Trophoblast cell (in vitro differentiated cells and primary cell): ENCODE results near the gene USP24.
"Not testable (repeated sequence)": the region's sequence is repeated elsewhere in the genome, so short reads cannot be mapped to it uniquely, and the experiment has no call there.

Experiments
- DNase-seq, 2 donors: peaks; one replicate each; pipeline ENCODE4 v3.0.0-alpha.2; 2016
- H2AFZ ChIP-seq: 2 replicates; pipeline ENCODE4 v1.6.1; 2013; ENCODE audit warnings: low read length, moderate library complexity, mild to moderate bottlenecking; ENCODE audit not compliant: insufficient read depth, poor library complexity
- H2AK5ac ChIP-seq: 2 replicates; pipeline ENCODE4 v1.6.1; 2013; ENCODE audit warnings: mild to moderate bottlenecking, low read length
- H2BK120ac ChIP-seq: 2 replicates; pipeline ENCODE4 v1.6.1; 2013; ENCODE audit warnings: low read length, mild to moderate bottlenecking, moderate library complexity; ENCODE audit not compliant: insufficient read depth, poor library complexity
- H2BK12ac ChIP-seq: 2 replicates; pipeline ENCODE4 v1.6.1; 2013; ENCODE audit warnings: mild to moderate bottlenecking, low read length, moderate library complexity
- H2BK5ac ChIP-seq: 2 replicates; pipeline ENCODE4 v1.6.1; 2013; ENCODE audit warnings: low read length, low read depth, moderate library complexity, mild to moderate bottlenecking; ENCODE audit not compliant: poor library complexity
- H3K14ac ChIP-seq: 2 replicates; pipeline ENCODE4 v1.6.1; 2013; ENCODE audit warnings: mild to moderate bottlenecking, low read length
- H3K18ac ChIP-seq: 2 replicates; pipeline ENCODE4 v1.6.1; 2013; ENCODE audit warnings: mild to moderate bottlenecking, low read length
- H3K23ac ChIP-seq: 2 replicates; pipeline ENCODE4 v1.6.1; 2013; ENCODE audit warnings: low read length
- H3K27ac ChIP-seq: 2 replicates; pipeline ENCODE4 v1.5.1; 2013; ENCODE audit warnings: low read depth, mild to moderate bottlenecking, inconsistent platforms, low read length, moderate library complexity
- H3K27me3 ChIP-seq: 2 replicates; pipeline ENCODE4 v1.6.1; 2013; ENCODE audit warnings: inconsistent platforms, mild to moderate bottlenecking, low read length, moderate library complexity; ENCODE audit not compliant: insufficient read depth
- H3K36me3 ChIP-seq, 2 experiments: 1 replicate in 1 of 2; 2 replicates in 1 of 2; pipeline ENCODE4 v1.6.1; 2013; ENCODE audit warnings: low read length in 2 of 2, mild to moderate bottlenecking in 2 of 2, moderate library complexity in 1 of 2; ENCODE audit not compliant: insufficient read depth in 2 of 2, control insufficient read depth in 1 of 2
- H3K4ac ChIP-seq: 2 replicates; pipeline ENCODE4 v1.6.1; 2013; ENCODE audit warnings: low read depth, mild to moderate bottlenecking, low read length, moderate library complexity
- H3K4me1 ChIP-seq, 2 experiments: 1 replicate in 1 of 2; 2 replicates in 1 of 2; pipeline ENCODE4 v1.6.1; 2013; ENCODE audit warnings: low read length in 2 of 2, mild to moderate bottlenecking in 2 of 2, moderate library complexity in 1 of 2; ENCODE audit not compliant: insufficient read depth in 2 of 2, control insufficient read depth in 1 of 2
- H3K4me2 ChIP-seq: 2 replicates; pipeline ENCODE4 v1.6.1; 2013; ENCODE audit warnings: inconsistent platforms, mild to moderate bottlenecking, low read length, moderate library complexity
- H3K4me3 ChIP-seq: 2 replicates; pipeline ENCODE4 v1.5.1; 2013; ENCODE audit warnings: mild to moderate bottlenecking, low read depth, low read length, inconsistent platforms
- H3K79me1 ChIP-seq: one replicate; pipeline ENCODE4 v1.6.1; 2013; ENCODE audit warnings: low read length
- H3K79me2 ChIP-seq: 2 replicates; pipeline ENCODE4 v1.6.1; 2013; ENCODE audit warnings: low read length, mild to moderate bottlenecking; ENCODE audit not compliant: control insufficient read depth, insufficient read depth, poor library complexity
- H3K9ac ChIP-seq: 2 replicates; pipeline ENCODE4 v1.6.1; 2013; ENCODE audit warnings: mild to moderate bottlenecking, low read length
- H3K9me3 ChIP-seq: 2 replicates; pipeline ENCODE4 v1.6.1; 2013; ENCODE audit warnings: low read depth, mild to moderate bottlenecking, control low read depth, inconsistent platforms, low read length; ENCODE audit not compliant: insufficient read depth
- H4K12ac ChIP-seq: 2 replicates; pipeline ENCODE4 v1.6.1; 2013; ENCODE audit warnings: low read depth, mild to moderate bottlenecking, low read length, moderate library complexity
- H4K8ac ChIP-seq: 2 replicates; pipeline ENCODE4 v1.6.1; 2013; ENCODE audit warnings: low read depth, mild to moderate bottlenecking, low read length, moderate library complexity
- H4K91ac ChIP-seq: one replicate; pipeline ENCODE4 v1.6.1; 2013; ENCODE audit warnings: low read depth, mild to moderate bottlenecking, low read length, moderate library complexity
- WGBS: extraction: QIAGEN DNeasy Blood & Tissue Kit; methylation state at CpG from one replicate; pipeline ENCODE4 v1.1.7; 2013; ENCODE audit warnings: missing lambda C conversion rate; ENCODE audit not compliant: insufficient read length, insufficient coverage; ENCODE audit errors: extremely low coverage; 5-methylcytosine and 5-hydroxymethylcytosine counted together

USP24 gene

DNA sequence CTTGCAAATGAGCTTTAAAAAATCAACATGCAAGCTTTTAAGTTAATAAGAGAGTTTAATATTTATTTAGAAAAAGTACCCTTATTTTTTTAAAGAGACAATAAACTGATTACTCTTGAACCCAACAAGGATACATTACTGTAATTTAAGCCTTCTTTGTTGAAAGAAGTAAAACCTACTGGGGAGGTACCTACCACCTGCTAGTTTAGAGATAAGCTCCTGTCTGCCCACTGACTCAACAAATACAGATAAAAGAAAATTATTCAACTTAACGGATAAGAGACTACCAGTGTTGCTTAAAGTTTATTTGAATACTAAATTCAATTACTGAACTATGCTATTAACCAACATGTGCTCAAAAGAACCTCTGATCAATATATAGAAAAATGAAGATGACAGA, 23.1 kb downstream of the USP24 start:
- no CpG with 5 or more reads among the region's 1 CpG for WGBS
- no peak overlapping the region for H3K4me3 ChIP-seq

DNA sequence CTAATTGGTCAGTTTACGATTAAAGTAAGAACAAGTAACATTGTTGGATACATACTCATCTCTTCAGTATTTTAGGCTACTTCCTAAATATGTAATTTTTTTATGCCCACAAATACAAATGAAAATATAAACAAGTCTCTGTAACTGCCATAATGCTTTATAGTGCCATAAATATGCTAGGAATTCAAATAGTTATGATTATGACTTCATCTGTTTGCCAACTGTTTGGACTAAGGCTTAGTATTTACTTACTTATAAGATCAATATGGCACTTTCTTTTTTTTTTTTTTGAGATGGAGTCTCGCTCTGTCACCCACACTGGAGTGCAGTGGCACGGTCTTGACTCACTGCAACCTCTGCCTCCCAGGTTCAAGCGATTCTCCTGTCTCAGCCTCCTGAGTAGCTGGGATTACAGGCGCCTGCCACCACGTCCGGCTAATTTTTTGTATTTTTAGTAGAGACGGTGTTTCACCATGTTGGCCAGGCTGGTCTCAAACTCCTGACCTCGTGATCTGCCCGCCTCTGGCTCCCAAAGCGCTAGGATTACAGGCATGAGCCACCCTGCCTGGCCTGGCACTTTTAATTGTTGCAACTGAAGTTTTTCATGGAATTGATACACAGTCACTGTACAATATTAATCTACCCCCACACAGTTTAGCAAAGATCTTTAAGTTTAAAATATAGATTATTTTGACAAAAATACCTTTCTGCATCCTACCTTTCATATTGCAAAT, 23.8 kb downstream of the USP24 start:
- H3K79me1 ChIP-seq, H2BK12ac ChIP-seq, H3K27me3 ChIP-seq, H3K36me3 ChIP-seq, H2AK5ac ChIP-seq, H3K14ac ChIP-seq, H3K23ac ChIP-seq, H3K4ac ChIP-seq, H2BK5ac ChIP-seq, H3K9ac ChIP-seq, H3K9me3 ChIP-seq, H3K18ac ChIP-seq, H3K4me1 ChIP-seq, H3K4me2 ChIP-seq, H3K4me3 ChIP-seq, H4K91ac ChIP-seq, H2AFZ ChIP-seq, H4K8ac ChIP-seq, H3K79me2 ChIP-seq, DNase-seq, H3K27ac ChIP-seq, H4K12ac ChIP-seq, H2BK120ac ChIP-seq: not testable (repeated sequence)
- no CpG with 5 or more reads among the region's 11 CpGs for WGBS

More for the DNA sequence above, 23.1 kb downstream of the USP24 start:
- no peaks in the 10 kb centered on the region for H3K27me3 ChIP-seq
- no peak overlapping the region for H4K91ac ChIP-seq
- H3K14ac ChIP-seq: no peak overlapping the region
- no peaks in the 10 kb centered on the region for H3K9me3 ChIP-seq
- H3K27ac ChIP-seq: no peak overlapping the region
- no peak overlapping the region for H3K18ac ChIP-seq
- no peak overlapping the region for H3K9ac ChIP-seq
- no peak overlapping the region for H2AFZ ChIP-seq
- no peak overlapping the region for H3K4me2 ChIP-seq
- DNase-seq: no peak
- no peak overlapping the region for H2AK5ac ChIP-seq
- no peak overlapping the region for H4K8ac ChIP-seq
- H2BK5ac ChIP-seq: no peak overlapping the region
- H3K79me1 ChIP-seq: no peaks in the 10 kb centered on the region
- H3K4ac ChIP-seq: no peak overlapping the region
- no peak overlapping the region for H2BK120ac ChIP-seq
- H4K12ac ChIP-seq: no peak overlapping the region
- H3K79me2 ChIP-seq: peaks cover 4% of the 10 kb centered on the region
- H2BK12ac ChIP-seq: no peak overlapping the region
- H3K4me1 ChIP-seq: no peaks in the 10 kb centered on the region
- H3K36me3 ChIP-seq: peaks cover 0 to 2% of the 10 kb centered on the region in 2 experiments
- H3K23ac ChIP-seq: no peak overlapping the region

DNA sequence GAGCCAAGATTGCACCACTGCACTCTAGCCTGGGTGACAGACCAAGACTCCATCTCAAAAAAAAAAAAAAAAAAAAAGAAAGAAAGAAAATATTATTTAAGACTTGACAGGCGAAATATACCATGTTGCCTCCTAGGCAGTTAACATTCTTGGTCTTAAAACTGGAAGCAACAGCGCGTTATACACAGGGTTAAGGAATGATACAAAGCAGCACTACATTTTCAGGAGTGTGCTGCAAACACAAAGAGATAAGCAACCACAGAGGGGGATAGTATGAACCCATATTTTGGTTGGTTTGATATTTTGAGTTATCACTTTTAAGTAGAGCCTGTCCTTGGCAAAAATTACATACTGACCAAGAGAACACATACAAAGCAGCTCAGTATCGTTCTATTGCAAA, 25.1 kb downstream of the USP24 start:
- Histone ChIP-seq H4K12ac (no peak overlapping the region), H3K79me2 (peaks cover 6% of the 10 kb centered on the region), H3K9me3 (no peaks in the 10 kb centered on the region), H3K4me3 (no peak overlapping the region), H2BK120ac (no peak overlapping the region), H3K4ac (no peak overlapping the region), H3K27ac (no peak overlapping the region), H4K91ac (no peak overlapping the region), H4K8ac (no peak overlapping the region), H2AK5ac (no peak overlapping the region), H3K79me1 (no peaks in the 10 kb centered on the region), H2BK12ac (no peak overlapping the region), H3K23ac (no peak overlapping the region), H3K9ac (no peak overlapping the region), H3K4me2 (no peak overlapping the region), H3K36me3 (peaks cover 0 to 2% of the 10 kb centered on the region in 2 experiments), H3K14ac (no peak overlapping the region), H3K18ac (no peak overlapping the region), H3K27me3 (no peaks in the 10 kb centered on the region), H2AFZ (no peak overlapping the region), H3K4me1 (no peaks in the 10 kb centered on the region), H2BK5ac (no peak overlapping the region)
- no CpG with 5 or more reads among the region's 4 CpGs for WGBS
- no peak for DNase-seq

DNA sequence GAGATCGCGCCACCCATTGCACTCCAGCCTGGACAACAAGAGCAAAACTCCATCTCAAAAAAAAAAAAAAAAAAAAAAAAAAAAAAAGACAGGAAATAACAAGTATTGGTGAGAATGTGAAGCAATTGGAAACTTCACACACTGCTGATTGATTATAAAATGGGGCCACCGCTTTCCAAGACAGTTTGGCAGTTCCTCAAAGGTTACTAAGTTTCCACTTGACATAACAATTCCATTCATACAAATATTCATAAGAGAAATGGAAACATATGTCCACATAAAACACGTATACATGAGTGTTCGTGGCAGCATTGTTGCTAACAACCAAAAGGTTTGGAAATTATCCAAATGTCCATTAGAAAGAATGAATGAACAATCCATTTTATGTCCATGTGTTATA, 26.3 kb downstream of the USP24 start:
- H3K9ac ChIP-seq: no peak overlapping the region
- no peak for DNase-seq
- no peak overlapping the region for H3K4ac ChIP-seq
- no peaks in the 10 kb centered on the region for H3K36me3 ChIP-seq
- no peak overlapping the region for H3K18ac ChIP-seq
- H2BK120ac ChIP-seq: no peak overlapping the region
- H3K23ac ChIP-seq: no peak overlapping the region
- no peak overlapping the region for H3K4me2 ChIP-seq
- H3K4me3 ChIP-seq: no peak overlapping the region
- H3K9me3 ChIP-seq: peaks cover 1% of the 10 kb centered on the region
- no peak overlapping the region for H4K8ac ChIP-seq
- no peak overlapping the region for H4K12ac ChIP-seq
- no peak overlapping the region for H3K27ac ChIP-seq
- H3K14ac ChIP-seq: no peak overlapping the region
- no peak overlapping the region for H4K91ac ChIP-seq
- H2AK5ac ChIP-seq: no peak overlapping the region
- H2BK5ac ChIP-seq: no peak overlapping the region
- no peaks in the 10 kb centered on the region for H3K79me1 ChIP-seq
- no peak overlapping the region for H2BK12ac ChIP-seq
- no CpG with 5 or more reads among the region's 5 CpGs for WGBS
- H3K79me2 ChIP-seq: peaks cover 2% of the 10 kb centered on the region
- no peaks in the 10 kb centered on the region for H3K27me3 ChIP-seq
- H3K4me1 ChIP-seq: no peaks in the 10 kb centered on the region
- H2AFZ ChIP-seq: no peak overlapping the region
